Raji (cell line): Measurements from ENCODE around the gene NUS1.

ENCODE experiments used
- POLR2A ChIP-seq: IDR thresholded peaks from 2 replicates; pipeline ENCODE4 v1.6.1; 2011; ENCODE audit warnings: low read depth, low read length, control low read depth; ENCODE audit not compliant: insufficient read depth

The NUS1 gene

GRCh38 chr6:117674991-117675657 is at the start of gene NUS1:
Gene NUS1, plus strand, starts transcription at chr6:117675469. Its CDS starts 202 bp downstream, at chr6:117675671.
- TF ChIP-seq POLR2A: peak; percentile 70

GRCh38 chr6:117627533-117627932 is 47.7 kb upstream of the NUS1 start:
- no peak for TF ChIP-seq POLR2A

DNA sequence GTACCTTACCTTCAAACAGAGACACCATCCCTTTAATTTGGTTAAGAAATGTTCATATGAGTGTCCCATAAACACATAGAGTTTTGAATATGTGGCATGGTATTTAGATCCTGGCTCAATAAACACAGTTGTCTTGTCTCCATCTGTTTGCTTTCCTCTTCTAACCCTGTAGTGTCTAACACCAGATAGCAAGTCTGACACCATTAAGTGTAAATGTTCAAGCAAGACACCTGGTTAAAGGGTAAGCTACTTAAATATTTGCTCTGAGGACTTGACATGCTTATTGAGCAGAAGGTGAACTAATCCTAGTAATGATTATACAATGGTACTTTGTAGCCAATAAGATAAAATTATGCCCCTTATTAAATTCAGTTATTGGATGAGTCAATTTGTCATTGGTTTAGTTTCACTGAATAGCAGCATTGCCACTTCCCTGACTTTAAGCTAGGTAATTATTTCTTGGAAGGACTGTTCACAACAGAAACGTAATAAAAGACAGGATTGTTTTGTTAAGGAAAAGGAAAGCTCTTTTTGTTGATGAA is 46.1 kb upstream of the NUS1 start:
- TF ChIP-seq POLR2A: no peak

DNA sequence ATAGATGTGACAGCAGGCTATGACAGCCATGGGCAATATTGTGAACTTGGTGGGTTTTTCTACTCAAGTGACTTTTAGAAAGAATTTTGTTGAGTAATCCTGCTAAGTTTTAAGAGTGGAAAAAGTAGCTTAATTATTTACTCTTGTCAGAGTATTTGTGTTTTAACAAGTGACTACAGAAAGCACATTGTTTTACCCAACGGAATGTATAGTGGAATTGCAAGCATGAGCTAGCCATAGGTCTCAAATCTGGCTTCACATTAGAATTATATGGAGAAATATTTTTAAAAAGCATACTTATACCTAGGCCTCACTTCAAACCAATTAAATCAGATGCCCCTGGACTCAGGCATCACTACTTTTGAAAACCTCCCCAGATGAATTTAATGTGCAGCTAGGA is 37.5 kb upstream of the NUS1 start:
- TF ChIP-seq POLR2A: no peak

DNA sequence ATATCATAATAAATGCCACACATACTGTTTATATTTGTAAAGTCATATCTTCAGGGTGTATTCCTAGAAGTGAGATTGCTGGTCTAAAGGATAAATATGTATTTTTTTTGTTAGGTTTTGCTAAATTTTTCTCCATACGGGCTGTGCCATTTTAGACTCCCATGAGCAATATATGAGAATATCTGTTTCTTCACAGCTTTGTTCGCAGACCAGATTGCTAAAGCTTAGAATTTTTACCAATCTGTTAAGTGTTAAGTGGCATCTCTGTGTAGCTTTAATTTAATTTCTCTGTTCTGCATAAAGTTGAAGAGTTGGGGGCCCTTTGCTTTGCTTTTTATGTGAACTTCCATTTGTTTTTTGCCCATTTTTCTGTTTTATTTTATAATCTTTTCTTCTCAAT is 32.3 kb upstream of the NUS1 start:
- no peak for TF ChIP-seq POLR2A

DNA sequence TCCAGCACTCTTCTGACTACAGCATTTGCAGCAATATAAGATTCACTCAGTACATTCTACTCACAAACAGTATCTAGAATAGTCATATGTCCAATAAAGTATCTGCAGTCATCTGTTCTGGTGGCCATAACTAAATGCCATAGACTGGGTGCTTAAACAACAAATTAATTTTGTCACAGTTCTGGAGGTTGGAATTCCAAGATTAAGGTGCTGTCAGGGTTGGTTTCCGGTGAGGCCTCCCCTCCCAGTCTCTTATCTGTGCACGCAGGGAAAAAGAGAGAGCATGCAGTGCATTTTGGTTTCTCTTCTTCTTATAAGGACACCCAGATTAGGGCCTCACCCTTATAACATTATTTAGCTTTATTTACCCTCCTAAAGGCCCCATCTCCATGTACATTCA is 21.3 kb upstream of the NUS1 start:
- no peak for TF ChIP-seq POLR2A

DNA sequence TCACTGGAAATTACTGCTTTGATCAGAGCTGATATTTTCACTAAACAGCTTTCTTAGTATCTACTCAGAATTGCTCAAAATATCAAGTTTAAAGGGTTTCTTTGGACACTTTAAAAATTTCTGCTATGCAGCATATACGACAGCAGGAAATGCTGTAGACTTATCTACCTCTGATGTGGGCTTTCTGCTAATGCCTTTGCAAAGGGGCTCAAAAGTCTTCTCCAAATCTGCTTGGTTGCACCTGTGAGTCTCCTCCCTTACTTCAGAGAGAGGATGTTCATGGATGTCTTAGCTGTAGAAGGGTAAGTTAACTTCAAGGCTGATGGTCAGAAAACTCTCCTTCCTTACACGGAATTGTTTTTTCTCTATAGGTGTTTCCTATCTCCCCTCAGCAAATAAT is 19.9 kb upstream of the NUS1 start:
- TF ChIP-seq POLR2A: no peak

DNA sequence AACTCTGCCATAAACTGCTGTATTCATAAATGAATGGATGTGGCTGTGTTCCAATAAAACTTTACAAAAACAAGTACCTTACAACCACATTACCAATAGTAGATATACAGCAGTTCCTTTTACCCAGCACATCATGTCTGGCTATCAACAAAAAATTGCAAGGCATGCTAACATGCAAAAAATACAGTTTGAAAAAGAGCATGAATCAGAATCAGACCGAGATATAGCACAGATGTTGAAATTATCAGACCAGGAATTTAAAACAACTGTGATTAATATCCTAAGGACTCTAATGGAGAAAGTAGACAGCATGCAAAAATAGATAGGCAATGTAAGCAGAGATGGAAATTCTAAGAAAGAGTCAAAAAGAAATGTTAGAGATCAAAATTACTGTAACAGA is 8.4 kb upstream of the NUS1 start:
- no peak for TF ChIP-seq POLR2A

DNA sequence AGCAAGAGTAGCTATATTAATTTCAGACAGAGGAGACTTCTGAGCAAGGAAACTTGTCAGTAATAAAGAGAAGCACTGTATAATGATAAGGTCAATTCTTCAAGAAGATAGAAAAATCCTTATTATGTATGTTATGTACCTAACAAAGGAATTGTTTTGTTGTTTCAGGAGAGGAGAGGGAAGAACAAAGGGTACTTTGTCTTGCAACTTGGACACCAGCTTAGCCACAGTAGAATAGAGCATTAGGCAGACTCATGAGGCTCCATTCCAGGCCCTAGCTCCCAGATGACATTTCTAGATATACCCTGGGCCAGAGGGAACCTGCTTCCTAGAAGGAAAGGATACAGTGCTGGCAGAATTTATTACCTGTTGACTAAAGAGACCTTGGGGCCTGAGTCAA is 6.5 kb upstream of the NUS1 start:
- TF ChIP-seq POLR2A: no peak

GRCh38 chr6:117674503-117674902 is 766 bp upstream of the NUS1 start:
- no peak for TF ChIP-seq POLR2A

DNA sequence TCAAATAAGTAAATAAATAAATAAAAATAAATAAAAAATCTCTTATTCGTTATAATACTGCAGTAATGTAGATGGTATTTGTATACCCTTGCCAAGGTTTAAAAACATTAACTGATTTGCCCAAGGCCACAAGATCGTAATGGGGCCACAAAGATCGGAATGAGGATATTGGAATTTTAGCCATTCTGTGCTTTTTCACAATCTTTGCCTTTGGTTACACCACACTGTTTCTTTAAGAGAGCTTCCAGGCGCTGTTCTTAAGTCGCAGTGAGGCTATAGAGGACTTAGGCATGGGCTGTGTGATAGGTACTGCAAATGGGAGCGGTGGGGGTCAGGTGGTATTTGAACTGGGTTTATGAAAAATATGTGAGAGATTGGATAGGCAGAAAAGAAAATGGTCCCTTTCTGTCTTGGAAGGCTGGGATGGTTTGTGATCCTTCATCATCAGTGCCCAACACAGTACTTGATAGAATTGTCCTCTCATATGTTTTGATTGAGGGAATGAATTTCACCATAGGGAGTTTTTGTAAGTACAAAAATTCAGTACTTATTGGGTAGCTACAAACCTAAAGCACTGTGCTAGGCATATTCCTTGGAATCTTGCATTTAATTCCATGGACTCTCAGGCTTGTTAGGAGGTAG is 1.4 kb downstream of the NUS1 start:
- no peak for TF ChIP-seq POLR2A

DNA sequence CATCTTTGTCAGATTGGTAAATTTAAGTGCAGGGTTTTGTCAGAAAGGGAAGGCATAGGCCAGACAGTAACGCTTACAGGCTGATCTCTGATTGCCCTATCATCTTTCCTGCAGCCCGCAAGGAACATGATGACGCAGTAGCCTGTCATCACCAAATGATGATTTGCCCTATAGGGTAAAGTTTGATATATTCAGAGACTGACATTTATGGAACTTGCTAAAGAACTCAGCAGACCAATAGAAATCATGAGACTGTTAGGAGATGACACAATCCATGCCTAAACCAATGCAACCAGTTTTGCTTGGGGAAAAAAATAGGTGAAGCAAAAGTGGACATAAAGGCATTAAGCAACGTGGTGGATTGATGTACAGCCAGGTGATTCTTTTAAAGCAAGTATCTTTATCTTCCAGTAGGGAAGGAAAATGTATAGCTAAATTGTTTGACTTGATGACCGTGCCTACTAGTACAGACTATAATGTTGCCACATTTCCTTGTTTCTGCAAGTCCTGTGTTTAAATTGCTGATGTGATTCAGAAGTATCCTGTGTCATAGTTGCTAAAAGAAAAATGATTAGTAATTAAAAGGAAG is 2.4 kb downstream of the NUS1 start:
- TF ChIP-seq POLR2A: no peak

GRCh38 chr6:117681162-117681741 is 6.0 kb downstream of the NUS1 start:
- no peak for TF ChIP-seq POLR2A

DNA sequence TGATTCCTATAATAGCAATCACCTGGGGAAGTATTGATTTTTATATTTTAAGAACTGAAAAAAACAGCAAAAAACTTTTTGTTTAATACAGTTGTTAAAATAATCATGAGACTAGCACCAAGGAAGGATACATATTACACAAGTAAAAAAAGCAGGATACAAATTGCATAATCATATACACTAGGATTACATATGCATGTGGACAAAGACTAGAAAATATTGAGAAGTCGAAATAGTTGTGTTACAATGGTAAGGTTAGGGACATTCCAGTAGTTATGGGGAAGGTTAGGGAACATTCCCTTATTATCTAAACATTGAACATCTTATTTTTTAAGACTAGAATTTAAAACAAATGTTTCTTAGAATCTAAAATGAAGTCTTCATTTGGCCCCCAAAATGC is 9.5 kb downstream of the NUS1 start:
- no peak for TF ChIP-seq POLR2A

DNA sequence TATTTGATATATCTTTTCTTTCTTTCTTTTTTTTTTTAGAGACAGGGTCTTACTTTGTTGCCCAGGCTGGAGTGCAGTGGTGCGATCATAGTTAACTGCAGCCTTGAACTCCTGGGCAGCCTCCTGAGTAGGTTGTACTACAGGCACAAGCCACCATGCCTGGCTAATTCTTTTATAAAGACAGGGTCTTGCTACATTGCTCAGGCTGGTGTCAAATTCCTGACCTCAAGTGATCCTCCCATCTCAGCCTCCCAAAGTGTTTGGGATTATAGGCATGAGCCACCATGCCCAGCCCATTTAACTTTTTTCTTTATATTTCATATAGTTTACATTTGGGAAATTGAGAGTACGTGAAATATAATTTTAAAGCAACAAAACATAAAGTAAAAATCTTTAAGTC is 10.1 kb downstream of the NUS1 start:
- no peak for TF ChIP-seq POLR2A
